Measurements from ENCODE around the gene PIGV. TPM values are rescaled to one million over a fixed set of nuclear protein-coding genes. Genes with fewer than 3 reads are reported as not detected.

The PIGV gene
- total RNA-seq, 4 donors from 2014 or later = 11.8 to 15.2 (median 13.7) TPM

DNA sequence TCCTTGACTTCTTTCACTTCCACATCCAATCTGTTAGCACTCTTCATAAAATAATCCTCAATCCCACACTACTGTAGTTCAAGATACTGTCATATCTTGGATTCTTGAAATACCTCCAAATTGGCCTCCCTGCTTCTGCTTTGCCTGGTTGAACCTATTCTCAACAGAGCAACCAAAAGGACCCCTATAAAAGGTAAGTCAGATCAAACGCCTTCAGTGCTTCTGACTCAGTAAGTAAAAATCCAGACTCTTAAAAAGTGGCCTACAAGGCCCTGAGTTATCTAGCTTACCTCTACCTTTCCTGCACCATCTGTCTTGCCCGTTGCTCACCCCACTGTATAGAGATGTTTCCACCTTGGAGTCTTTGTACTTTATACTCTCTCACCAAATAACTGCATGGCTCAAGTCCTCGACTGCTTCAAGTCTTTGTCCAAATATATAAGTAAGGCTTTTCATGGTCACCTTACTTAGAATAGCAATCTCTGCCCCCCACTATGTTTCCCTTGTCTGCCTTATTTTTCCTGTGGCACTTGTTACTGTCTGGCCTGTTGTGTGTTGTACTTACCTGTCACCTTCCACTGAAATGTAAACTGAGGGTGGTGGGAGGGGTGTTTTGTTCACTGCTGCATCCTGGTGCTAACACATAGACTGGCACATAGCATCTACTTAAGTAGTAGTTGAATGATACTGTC, 5.1 kb upstream of the PIGV start:
- intact Hi-C loops (cut with DNase I) = loop anchor here (10.0 kb wide), 1 partner anchor 58 kb away; no protein-coding TSS in a partner anchor
- Histone ChIP-seq H3K36me3 (peaks cover 31 to 45% (median 37%) of the 10 kb centered on the region in 4 donors), H3K4me1 (peaks cover 60 to 66% (median 63%) of the 10 kb centered on the region in 4 donors), H3K27ac (replicated peaks in 1 of 4) (peak overlapping the region; percentile 8 to 98 (median 94)), H3K4me3 (no peak overlapping the region), H3K9me3 (no peaks in the 10 kb centered on the region), H3K27me3 (no peaks in the 10 kb centered on the region)
- TF ChIP-seq POLR2A (IDR thresholded peaks at IDR 0.05; ENCODE audit: low read depth) = no peak
- TF ChIP-seq, protein P1, sequence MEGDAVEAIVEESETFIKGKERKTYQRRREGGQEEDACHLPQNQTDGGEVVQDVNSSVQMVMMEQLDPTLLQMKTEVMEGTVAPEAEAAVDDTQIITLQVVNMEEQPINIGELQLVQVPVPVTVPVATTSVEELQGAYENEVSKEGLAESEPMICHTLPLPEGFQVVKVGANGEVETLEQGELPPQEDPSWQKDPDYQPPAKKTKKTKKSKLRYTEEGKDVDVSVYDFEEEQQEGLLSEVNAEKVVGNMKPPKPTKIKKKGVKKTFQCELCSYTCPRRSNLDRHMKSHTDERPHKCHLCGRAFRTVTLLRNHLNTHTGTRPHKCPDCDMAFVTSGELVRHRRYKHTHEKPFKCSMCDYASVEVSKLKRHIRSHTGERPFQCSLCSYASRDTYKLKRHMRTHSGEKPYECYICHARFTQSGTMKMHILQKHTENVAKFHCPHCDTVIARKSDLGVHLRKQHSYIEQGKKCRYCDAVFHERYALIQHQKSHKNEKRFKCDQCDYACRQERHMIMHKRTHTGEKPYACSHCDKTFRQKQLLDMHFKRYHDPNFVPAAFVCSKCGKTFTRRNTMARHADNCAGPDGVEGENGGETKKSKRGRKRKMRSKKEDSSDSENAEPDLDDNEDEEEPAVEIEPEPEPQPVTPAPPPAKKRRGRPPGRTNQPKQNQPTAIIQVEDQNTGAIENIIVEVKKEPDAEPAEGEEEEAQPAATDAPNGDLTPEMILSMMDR (IDR thresholded peaks at IDR 0.05) = no peak
- no peak for TF ChIP-seq EP300 (IDR thresholded peaks at IDR 0.05)
- no peak for TF ChIP-seq POLR2AphosphoS5 (IDR thresholded peaks at IDR 0.05)
- DNase-seq (ENCODE audit: extremely low spot score) = no peak
- 57% methylated on average over 3 of the region's 3 CpGs for WGBS

DNA sequence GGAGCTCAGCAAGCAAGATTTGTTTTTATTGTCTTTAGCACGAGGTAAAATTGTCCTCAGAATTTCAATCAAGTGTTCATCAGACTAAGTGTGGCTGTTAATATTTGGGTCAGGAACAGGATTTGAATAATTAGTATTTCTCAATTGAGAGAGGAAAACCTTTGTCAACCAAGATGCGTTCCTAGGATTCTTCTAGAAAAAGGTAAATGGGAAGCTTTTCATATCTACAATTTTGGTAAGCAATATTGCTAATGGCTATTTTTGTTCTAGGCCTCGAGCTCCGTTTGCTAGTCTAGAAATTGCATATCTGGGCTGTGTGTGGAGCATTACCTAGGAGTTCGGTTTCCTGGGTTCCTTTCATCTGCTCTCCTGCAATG, 4.1 kb upstream of the PIGV start:
- H3K9me3 ChIP-seq = no peaks in the 10 kb centered on the region
- no peak overlapping the region for H3K4me3 ChIP-seq
- 83% methylated on average over 5 of the region's 5 CpGs for WGBS
- TF ChIP-seq POLR2A (IDR thresholded peaks at IDR 0.05; ENCODE audit: low read depth) (no peak), EP300 (IDR thresholded peaks at IDR 0.05) (no peak), POLR2AphosphoS5 (IDR thresholded peaks at IDR 0.05) (no peak)
- intact Hi-C loops (cut with DNase I) = loop anchor here (10.0 kb wide), 1 partner anchor 59 kb away; no protein-coding TSS in a partner anchor
- peaks cover 60 to 70% (median 66%) of the 10 kb centered on the region in 4 donors for H3K4me1 ChIP-seq
- no peak for DNase-seq (ENCODE audit: extremely low spot score)
- H3K27ac ChIP-seq (replicated peaks in 1 of 4) = peak overlapping the region; percentile 90 to 98 (median 98)
- H3K27me3 ChIP-seq = no peaks in the 10 kb centered on the region
- H3K36me3 ChIP-seq = peaks cover 22 to 35% (median 27%) of the 10 kb centered on the region in 4 donors

DNA sequence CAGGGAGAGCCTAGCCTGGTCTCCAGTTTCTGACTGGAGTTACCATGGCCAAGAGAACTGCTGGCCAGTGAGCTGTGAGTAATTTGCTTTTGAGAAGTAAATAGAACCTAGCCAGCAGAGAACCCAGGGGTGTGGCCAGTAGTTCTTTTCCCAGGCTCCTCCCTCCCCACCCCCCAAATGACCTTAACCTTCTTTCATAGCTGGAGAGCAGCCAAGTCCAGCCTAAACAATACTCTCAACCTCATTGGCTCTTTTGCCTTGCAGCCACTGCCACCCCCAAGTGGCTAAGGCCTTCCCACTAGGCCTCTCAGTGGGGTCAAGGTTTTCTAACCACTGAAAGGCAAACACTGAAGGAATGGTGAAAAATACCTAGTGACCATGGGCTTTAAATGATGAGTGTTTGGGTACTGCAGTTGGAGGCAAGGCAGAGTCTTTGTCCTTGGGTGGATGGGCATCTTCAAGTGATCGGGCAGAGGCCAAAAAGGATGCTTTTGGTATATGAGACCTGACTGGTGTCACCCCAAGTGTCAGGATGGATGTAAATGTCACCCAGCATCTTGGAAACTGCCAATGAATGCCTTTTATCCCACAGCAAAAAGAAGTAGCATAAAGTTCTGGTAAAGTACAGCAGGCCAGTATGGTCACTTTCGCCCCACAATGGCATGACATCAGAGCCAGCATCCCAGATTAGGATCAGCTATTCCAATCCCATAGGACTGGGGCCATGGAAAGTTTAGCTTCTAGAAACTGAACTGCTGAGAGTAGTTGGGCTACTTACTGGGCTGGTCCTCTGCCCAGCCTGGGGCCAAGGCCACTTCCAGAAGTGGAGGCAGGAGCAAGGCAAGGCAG, 3.5 kb upstream of the PIGV start:
- H3K27ac ChIP-seq (replicated peaks in 1 of 4) = peak overlapping the region; percentile 90 to 98 (median 98)
- intact Hi-C loops (cut with DNase I) = loop anchor here (10.0 kb wide), 1 partner anchor 59 kb away; no protein-coding TSS in a partner anchor
- 100% methylated on average over 2 of the region's 2 CpGs for WGBS

DNA sequence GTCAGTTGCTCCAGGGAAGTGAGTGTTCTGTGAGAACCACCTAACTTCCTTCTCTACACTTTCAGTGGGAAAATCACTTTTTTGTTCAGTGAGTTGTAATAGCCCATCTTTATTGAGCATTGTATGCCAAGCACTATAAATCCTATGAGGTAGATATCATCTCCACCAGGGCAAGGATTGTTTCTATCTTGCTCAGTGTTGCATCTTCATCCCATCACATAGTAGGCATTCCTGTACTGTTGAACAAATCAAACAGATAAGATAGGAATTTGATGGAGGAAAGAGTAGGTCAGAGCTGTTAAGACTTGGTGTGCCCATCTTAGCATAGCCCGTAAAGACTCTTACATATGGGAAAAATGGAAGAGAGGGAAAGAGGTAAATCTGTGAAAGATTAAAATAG, 2.9 kb upstream of the PIGV start:
- intact Hi-C loops (cut with DNase I) = loop anchor here (5.0 to 10.0 kb wide), 2 partner anchors 60 to 108 kb away; no protein-coding TSS in a partner anchor
- no peak for DNase-seq (ENCODE audit: extremely low spot score)
- H3K9me3 ChIP-seq = no peaks in the 10 kb centered on the region
- H3K27me3 ChIP-seq = no peaks in the 10 kb centered on the region
- peak overlapping the region; percentile 90 to 98 (median 98) for H3K27ac ChIP-seq (replicated peaks in 1 of 4)
- no peak for TF ChIP-seq POLR2A (IDR thresholded peaks at IDR 0.05; ENCODE audit: low read depth)
- TF ChIP-seq, protein P1 (IDR thresholded peaks at IDR 0.05) = no peak
- no peak overlapping the region for H3K4me3 ChIP-seq
- 96% methylated on average over 1 of the region's 1 CpG for WGBS
- peaks cover 60 to 81% (median 77%) of the 10 kb centered on the region in 4 donors for H3K4me1 ChIP-seq
- H3K36me3 ChIP-seq = peaks cover 10 to 23% (median 15%) of the 10 kb centered on the region in 4 donors

More for the DNA sequence above, 3.5 kb upstream of the PIGV start:
- no peak for DNase-seq (ENCODE audit: extremely low spot score)
- Histone ChIP-seq H3K36me3 (peaks cover 16 to 29% (median 21%) of the 10 kb centered on the region in 4 donors), H3K4me1 (peaks cover 60 to 77% (median 71%) of the 10 kb centered on the region in 4 donors), H3K4me3 (no peak overlapping the region), H3K9me3 (no peaks in the 10 kb centered on the region), H3K27me3 (no peaks in the 10 kb centered on the region)
- TF ChIP-seq EP300 (IDR thresholded peaks at IDR 0.05) (no peak), POLR2AphosphoS5 (IDR thresholded peaks at IDR 0.05) (peak; percentile 40 to 47)

DNA sequence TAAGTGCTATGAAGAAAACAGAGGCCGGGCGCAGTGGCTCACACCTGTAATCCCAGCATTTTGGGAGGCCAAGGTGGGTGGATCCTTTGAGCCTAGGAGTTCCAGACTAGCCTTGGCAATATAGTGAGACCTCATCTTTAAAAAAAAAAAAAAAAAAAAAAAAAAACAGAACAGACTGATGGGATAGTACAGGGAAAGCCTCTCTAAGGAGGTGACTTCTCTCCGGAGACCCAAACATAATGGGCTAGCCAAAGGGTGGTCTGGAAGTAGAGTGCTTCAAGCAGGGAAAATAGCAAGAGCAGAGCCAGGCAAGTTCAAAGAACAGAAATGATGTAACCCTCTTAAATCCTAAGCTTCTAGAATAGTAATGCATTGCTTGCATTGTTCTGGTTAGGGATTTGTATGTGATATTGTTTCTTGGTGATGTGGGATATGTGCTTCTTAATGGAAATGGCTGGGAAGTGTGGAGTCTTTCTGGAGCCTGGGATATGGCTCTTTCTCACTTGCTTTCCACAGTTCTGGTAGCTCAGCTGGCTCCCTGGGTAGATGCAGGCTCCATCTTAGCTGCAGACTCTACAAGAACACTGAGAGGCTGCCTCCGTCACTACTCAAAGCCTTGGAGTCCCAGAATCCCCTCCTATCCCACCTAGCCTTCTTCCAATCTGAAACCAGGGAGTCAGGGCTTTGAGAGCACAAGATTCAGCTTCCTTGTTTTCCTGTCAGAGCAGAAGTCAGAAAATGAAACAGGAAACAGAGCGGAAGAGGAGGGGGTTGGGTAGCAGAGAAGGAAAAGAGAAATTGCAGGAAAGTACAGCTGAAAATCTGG, 1.9 kb upstream of the PIGV start:
- 72% methylated on average over 5 of the region's 5 CpGs for WGBS
- Histone ChIP-seq H3K9me3 (no peaks in the 10 kb centered on the region), H3K27me3 (no peaks in the 10 kb centered on the region), H3K4me1 (peaks cover 62 to 82% (median 75%) of the 10 kb centered on the region in 4 donors), H3K36me3 (peaks cover under 1 to 13% (median 5%) of the 10 kb centered on the region in 4 donors), H3K27ac (replicated peaks in 1 of 4) (peak overlapping the region; percentile 90 to 98 (median 98)), H3K4me3 (peak overlapping the region in 1 of 4 donors; percentile 70)
- TF ChIP-seq, protein P1 (IDR thresholded peaks at IDR 0.05) = no peak
- TF ChIP-seq POLR2AphosphoS5 (IDR thresholded peaks at IDR 0.05) = no peak
- no peak for TF ChIP-seq POLR2A (IDR thresholded peaks at IDR 0.05; ENCODE audit: low read depth)
- no peak for TF ChIP-seq EP300 (IDR thresholded peaks at IDR 0.05)
- DNase-seq (ENCODE audit: extremely low spot score) = no peak
- intact Hi-C loops (cut with DNase I) = loop anchor here (5.0 to 10.0 kb wide), 2 partner anchors 61 to 109 kb away; no protein-coding TSS in a partner anchor

All from esophagus muscularis mucosa (tissue), 4 donors.